Upper lobe of left lung (tissue), 6 donors: ENCODE results near the gene MIGA2. TPM values are rescaled to one million over a fixed set of nuclear protein-coding genes. Genes with fewer than 3 reads are reported as not detected.
A peak's percentile ranks its signal among the peaks of the same experiment; 100 is the strongest.

Source experiments
- ATAC-seq, 2 donors: fragments of 200-7000 bp; cut with Tn5 transposase; one replicate each; pipeline ENCODE4 v1.9.1; 2022; ENCODE audit warnings: mild to moderate bottlenecking in 2 of 2, moderate library complexity in 2 of 2; ENCODE audit not compliant: low FRiP score in 2 of 2
- DNase-seq, 2 donors: peaks; one replicate each; pipeline ENCODE4 v3.0.0-alpha.2; 2019 to 2020
- H3K27ac ChIP-seq, 4 donors: fragments of 200-600 bp; sonication (generic); one replicate each; pipeline ENCODE4 v1.5.1; 2016 to 2019
- H3K27me3 ChIP-seq, 4 donors: fragments of 200-600 bp; sonication (generic); one replicate each; pipeline ENCODE4 v1.5.1; 2017 to 2019
- H3K36me3 ChIP-seq, 4 donors: fragments of 200-600 bp; sonication (generic); one replicate each; pipeline ENCODE4 v1.5.1; 2016 to 2019
- H3K4me1 ChIP-seq, 4 donors: fragments of 200-600 bp; sonication (generic); one replicate each; pipeline ENCODE4 v1.5.1; 2018 to 2019
- H3K4me3 ChIP-seq, 4 donors: fragments of 200-600 bp; sonication (generic); one replicate each; pipeline ENCODE4 v1.5.1; 2017 to 2019; ENCODE audit warnings: mild to moderate bottlenecking in 2 of 4, moderate library complexity in 1 of 4
- H3K9me3 ChIP-seq, 4 donors: fragments of 200-600 bp; sonication (generic); one replicate each; pipeline ENCODE4 v1.5.1; 2018 to 2019
- CTCF ChIP-seq, 6 experiments: fragments of 450-650 bp in 4 of 6; fragments of 200-600 bp in 2 of 6; sonication (generic) in 2 of 6; IDR thresholded peaks; one replicate each; pipeline ENCODE4 v1.5.1; 2016 to 2019; ENCODE audit warnings: antibody characterized with exemption in 6 of 6
- EP300 ChIP-seq, 4 donors: sonication (generic); formaldehyde crosslinking; IDR thresholded peaks; one replicate each; pipeline ENCODE4 v1.5.1; 2017; ENCODE audit warnings: antibody characterized with exemption in 4 of 4, control low read depth in 2 of 4
- POLR2A ChIP-seq, 4 donors: fragments of 450-650 bp; IDR thresholded peaks; one replicate each; pipeline ENCODE4 v1.5.1; 2016 to 2017; ENCODE audit warnings: antibody characterized with exemption in 4 of 4, mild to moderate bottlenecking in 2 of 4
- POLR2AphosphoS5 ChIP-seq, 2 donors: sonication (generic); formaldehyde crosslinking; IDR thresholded peaks; one replicate each; pipeline ENCODE4 v1.5.1; 2017; ENCODE audit warnings: antibody characterized with exemption in 2 of 2
- WGBS, 2 donors: methylation state at CpG; one replicate each; pipeline ENCODE4 v1.1.5; 2017 to 2018; 5-methylcytosine and 5-hydroxymethylcytosine counted together
- total RNA-seq, 6 donors: library from RNA; depleted of rRNA in 4 of 6; stranded (reverse); fragments of >200 nt in 4 of 6; gene quantifications; one replicate each; pipeline versions ENCODE4 v1.1.0 to v1.2.1, GENCODE V29; 2016 to 2021
- donor health status: DM: no; HTN: no; CAD: no; lungs with moderate emphysema.
- donor health status: DM: no; HTN: yes; CAD: no; lungs with severe emphysema.

Gene MIGA2
- total RNA-seq, 6 donors from 2014 or later = 18.6 to 95.3 (median 28.6) TPM

GRCh38 chr9:129022037-129022436, 14.4 kb upstream of the MIGA2 start:
- no peak for DNase-seq
- Histone ChIP-seq H3K27ac (peak overlapping the region in 1 of 4 donors; percentile 7), H3K36me3 (peaks cover 0 to 32% (median 5%) of the 10 kb centered on the region in 4 donors), H3K4me3 (no peak overlapping the region), H3K4me1 (peaks cover 11 to 15% (median 14%) of the 10 kb centered on the region in 4 donors), H3K27me3 (no peaks in the 10 kb centered on the region), H3K9me3 (no peaks in the 10 kb centered on the region)
- 89 to 90% methylated on average over 9 of the region's 9 CpGs for WGBS, 2 donors
- TF ChIP-seq CTCF (IDR thresholded peaks at IDR 0.05) (no peak), POLR2A (IDR thresholded peaks at IDR 0.05) (no peak), EP300 (IDR thresholded peaks at IDR 0.05) (no peak), POLR2AphosphoS5 (IDR thresholded peaks at IDR 0.05) (no peak)
- ATAC-seq = no peak

GRCh38 chr9:129023036-129023907, 13.2 kb upstream of the MIGA2 start:
- 84 to 88% methylated on average over 9 to 16 of the region's 16 CpGs for WGBS, 2 donors
- Histone ChIP-seq H3K9me3 (no peaks in the 10 kb centered on the region), H3K27ac (no peak overlapping the region), H3K4me1 (peaks cover 20 to 21% (median 20%) of the 10 kb centered on the region in 4 donors), H3K4me3 (no peak overlapping the region), H3K27me3 (no peaks in the 10 kb centered on the region), H3K36me3 (peaks cover 0 to 21% (median 5%) of the 10 kb centered on the region in 4 donors)
- no peak for TF ChIP-seq POLR2AphosphoS5 (IDR thresholded peaks at IDR 0.05)
- no peak for TF ChIP-seq CTCF (IDR thresholded peaks at IDR 0.05)
- TF ChIP-seq POLR2A (IDR thresholded peaks at IDR 0.05) = no peak
- TF ChIP-seq EP300 (IDR thresholded peaks at IDR 0.05) = no peak
- DNase-seq (no peak), ATAC-seq (peak in 1 of 2 donors; percentile 53)

DNA sequence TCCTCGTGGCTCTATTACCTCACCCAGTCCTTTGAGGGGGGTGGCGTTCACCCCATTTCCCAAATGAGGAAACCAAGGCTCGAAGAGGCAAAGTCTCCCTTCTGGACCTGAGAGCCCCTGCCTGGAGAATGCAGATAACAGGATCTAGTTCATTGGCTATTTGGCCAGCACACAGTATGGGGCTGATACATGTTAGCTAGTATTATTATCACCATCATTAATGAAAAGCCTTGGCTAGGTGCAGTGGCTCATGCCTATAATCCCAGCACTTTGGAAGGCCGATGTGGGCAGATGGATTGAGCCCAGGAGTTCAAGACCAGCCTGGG, 12.6 kb upstream of the MIGA2 start:
- Histone ChIP-seq H3K9me3 (no peaks in the 10 kb centered on the region), H3K36me3 (peaks cover 0 to 15% (median 5%) of the 10 kb centered on the region in 4 donors), H3K4me1 (peaks cover 24 to 25% (median 25%) of the 10 kb centered on the region in 4 donors), H3K27me3 (no peaks in the 10 kb centered on the region), H3K27ac (no peak overlapping the region), H3K4me3 (no peak overlapping the region)
- no peak for ATAC-seq
- no peak for DNase-seq
- 66 to 89% methylated on average over 2 to 4 of the region's 4 CpGs for WGBS, 2 donors
- TF ChIP-seq EP300 (IDR thresholded peaks at IDR 0.05) = no peak
- TF ChIP-seq CTCF (IDR thresholded peaks at IDR 0.05) = no peak
- TF ChIP-seq POLR2A (IDR thresholded peaks at IDR 0.05) = no peak
- no peak for TF ChIP-seq POLR2AphosphoS5 (IDR thresholded peaks at IDR 0.05)

DNA sequence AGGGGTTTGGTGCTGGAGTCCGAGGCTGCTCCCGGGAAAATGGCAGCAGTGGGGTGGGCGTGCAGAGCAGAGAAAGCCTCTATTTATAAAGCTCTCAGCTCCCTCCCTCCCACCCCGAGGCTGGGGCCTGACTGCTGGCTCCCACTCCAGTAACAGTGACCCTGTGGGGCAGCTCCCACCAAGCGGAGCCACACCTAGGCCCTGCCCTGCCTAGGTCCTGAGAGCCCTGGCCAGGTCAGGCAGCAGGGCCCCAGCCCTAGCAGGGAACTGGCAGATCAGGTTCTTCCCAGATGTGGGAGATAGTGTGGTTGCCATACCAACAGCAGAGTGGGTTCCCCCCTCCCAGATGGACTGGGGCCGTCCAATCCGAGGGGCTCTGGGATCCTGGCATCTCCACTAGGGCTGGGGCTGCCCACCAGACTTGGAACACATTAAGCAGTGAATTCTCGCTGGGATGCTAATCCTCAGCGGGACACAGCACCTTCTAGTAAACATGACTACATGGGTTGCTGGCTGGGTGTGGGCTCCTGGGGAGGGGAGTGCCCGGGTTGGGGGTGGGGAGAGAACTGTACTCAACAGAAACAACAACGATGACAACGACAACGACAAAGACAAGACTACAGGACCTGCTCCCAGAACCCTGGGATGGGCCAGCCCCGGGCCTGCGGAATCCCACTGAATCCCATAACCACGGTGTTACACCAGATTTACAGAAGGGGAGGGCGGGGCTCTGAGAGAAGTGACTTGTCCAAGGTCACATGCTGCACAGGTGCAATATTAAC, 9.8 kb upstream of the MIGA2 start:
- H3K27me3 ChIP-seq = no peaks in the 10 kb centered on the region
- peak overlapping the region; percentile 10 to 64 (median 38) for H3K27ac ChIP-seq
- peak overlapping the region in 2 of 4 donors; percentile 75 to 89 for H3K4me3 ChIP-seq
- H3K9me3 ChIP-seq = no peaks in the 10 kb centered on the region
- WGBS, 2 donors = 57 to 60% methylated on average over 15 to 17 of the region's 17 CpGs
- H3K36me3 ChIP-seq = no peaks in the 10 kb centered on the region
- no peak for ATAC-seq
- peaks cover 25 to 28% (median 27%) of the 10 kb centered on the region in 4 donors for H3K4me1 ChIP-seq
- peak in 1 of 2 donors; percentile 48 for DNase-seq
- no peak for TF ChIP-seq POLR2A (IDR thresholded peaks at IDR 0.05)
- no peak for TF ChIP-seq CTCF (IDR thresholded peaks at IDR 0.05)
- no peak for TF ChIP-seq EP300 (IDR thresholded peaks at IDR 0.05)
